Subcutaneous abdominal adipose tissue (tissue), 5 donors: ENCODE results near the gene DNAAF8.
"Not testable (repeated sequence)": the region's sequence is repeated elsewhere in the genome, so short reads cannot be mapped to it uniquely, and the experiment has no call there.

ENCODE experiments used
- H3K27ac ChIP-seq: one replicate; pipeline ENCODE4 v1.7.0; 2013; ENCODE audit warnings: low read depth, mild to moderate bottlenecking, inconsistent platforms, low read length, moderate library complexity
- H3K27me3 ChIP-seq, 5 donors: one replicate each; pipeline ENCODE4 v1.7.0; 2013; ENCODE audit warnings: low read length in 5 of 5, inconsistent platforms in 1 of 5; ENCODE audit not compliant: control insufficient read depth in 5 of 5, insufficient read depth in 4 of 5
- H3K36me3 ChIP-seq, 5 donors: one replicate each; pipeline ENCODE4 v1.7.0; 2013; ENCODE audit warnings: low read length in 5 of 5; ENCODE audit not compliant: control insufficient read depth in 5 of 5, insufficient read depth in 5 of 5
- H3K4me1 ChIP-seq, 5 donors: one replicate each; pipeline ENCODE4 v1.7.0; 2013; ENCODE audit warnings: low read length in 5 of 5, mild to moderate bottlenecking in 3 of 5, moderate library complexity in 1 of 5; ENCODE audit not compliant: control insufficient read depth in 5 of 5, insufficient read depth in 5 of 5
- H3K4me3 ChIP-seq, 5 donors: one replicate each; pipeline ENCODE4 v1.7.0; 2013; ENCODE audit warnings: low read length in 5 of 5, low read depth in 1 of 5
- H3K9ac ChIP-seq, 5 donors: one replicate each; pipeline ENCODE4 v1.7.0; 2013; ENCODE audit warnings: low read length in 5 of 5, mild to moderate bottlenecking in 4 of 5, moderate library complexity in 3 of 5
- H3K9me3 ChIP-seq, 5 donors: one replicate each; pipeline ENCODE4 v1.7.0; 2013; ENCODE audit warnings: low read length in 5 of 5; ENCODE audit not compliant: control insufficient read depth in 5 of 5
- donor health status: healthy.
- donor health status: healthy.
- donor health status: healthy.
- donor health status: healthy.
- donor health status: healthy.

DNAAF8 gene

GRCh38 chr16:4776141-4776705, 41.9 kb downstream of the DNAAF8 start:
- H3K9ac ChIP-seq, result no peak overlapping the region
- no peak overlapping the region for H3K27ac ChIP-seq
- no peaks in the 10 kb centered on the region for H3K36me3 ChIP-seq
- peaks cover 0 to 3% (median 0%) of the 10 kb centered on the region in 5 donors for H3K27me3 ChIP-seq
- no peaks in the 10 kb centered on the region for H3K4me1 ChIP-seq
- no peaks in the 10 kb centered on the region for H3K9me3 ChIP-seq
- H3K4me3 ChIP-seq, result no peak overlapping the region

GRCh38 chr16:4777339-4778049, 43.2 kb downstream of the DNAAF8 start:
- H3K27me3 ChIP-seq, result peaks cover 0 to 3% (median 0%) of the 10 kb centered on the region in 5 donors
- H3K4me1 ChIP-seq, result no peaks in the 10 kb centered on the region
- H3K4me3 ChIP-seq, result no peak overlapping the region
- H3K36me3 ChIP-seq, result no peaks in the 10 kb centered on the region
- no peaks in the 10 kb centered on the region for H3K9me3 ChIP-seq
- no peak overlapping the region for H3K9ac ChIP-seq
- H3K27ac ChIP-seq, result no peak overlapping the region

- Histone ChIP-seq H3K27ac (no peak overlapping the region), H3K4me3 (no peak overlapping the region)
Measured at GRCh38 chr16:4778050-4778392, 43.7 kb downstream of the DNAAF8 start.

GRCh38 chr16:4780235-4780634, 45.9 kb downstream of the DNAAF8 start:
- no peaks in the 10 kb centered on the region for H3K36me3 ChIP-seq
- H3K4me1 ChIP-seq, result no peaks in the 10 kb centered on the region
- H3K4me3 ChIP-seq, result no peak overlapping the region
- H3K27me3 ChIP-seq, result peaks cover 0 to 3% (median 0%) of the 10 kb centered on the region in 5 donors
- no peak overlapping the region for H3K27ac ChIP-seq
- no peak overlapping the region for H3K9ac ChIP-seq
- no peaks in the 10 kb centered on the region for H3K9me3 ChIP-seq

More at GRCh38 chr16:4778050-4778392, 43.7 kb downstream of the DNAAF8 start:
- no peaks in the 10 kb centered on the region for H3K36me3 ChIP-seq
- H3K27me3 ChIP-seq, result peaks cover 0 to 3% (median 0%) of the 10 kb centered on the region in 5 donors
- H3K9ac ChIP-seq, result no peak overlapping the region
- no peaks in the 10 kb centered on the region for H3K9me3 ChIP-seq
- no peaks in the 10 kb centered on the region for H3K4me1 ChIP-seq

- H3K4me1 ChIP-seq, result no peaks in the 10 kb centered on the region
- H3K4me3 ChIP-seq, result no peak overlapping the region
- H3K9ac ChIP-seq, result no peak overlapping the region
- no peak overlapping the region for H3K27ac ChIP-seq
- no peaks in the 10 kb centered on the region for H3K9me3 ChIP-seq
- H3K27me3 ChIP-seq, result peaks cover 0 to 2% (median 0%) of the 10 kb centered on the region in 5 donors
- H3K36me3 ChIP-seq, result no peaks in the 10 kb centered on the region
Measured at GRCh38 chr16:4783251-4783950, 49.1 kb downstream of the DNAAF8 start.

GRCh38 chr16:4783951-4784336, 49.6 kb downstream of the DNAAF8 start:
- Histone ChIP-seq H3K9me3 (no peaks in the 10 kb centered on the region), H3K4me3 (no peak overlapping the region)

GRCh38 chr16:4784444-4784987, 50.2 kb downstream of the DNAAF8 start:
- not testable (repeated sequence) for H3K36me3 ChIP-seq, H3K27ac ChIP-seq

More at GRCh38 chr16:4783951-4784336, 49.6 kb downstream of the DNAAF8 start:
- peaks cover 0 to 2% (median 0%) of the 10 kb centered on the region in 5 donors for H3K27me3 ChIP-seq
- H3K9ac ChIP-seq, result no peak overlapping the region
- H3K36me3 ChIP-seq, result no peaks in the 10 kb centered on the region
- H3K27ac ChIP-seq, result no peak overlapping the region
- no peaks in the 10 kb centered on the region for H3K4me1 ChIP-seq

GRCh38 chr16:4785758-4786433, 51.6 kb downstream of the DNAAF8 start:
- H3K9me3 ChIP-seq, result no peaks in the 10 kb centered on the region
- H3K9ac ChIP-seq, result no peak overlapping the region
- no peak overlapping the region for H3K27ac ChIP-seq
- no peaks in the 10 kb centered on the region for H3K36me3 ChIP-seq
- H3K27me3 ChIP-seq, result peaks cover 0 to 2% (median 0%) of the 10 kb centered on the region in 5 donors
- no peak overlapping the region for H3K4me3 ChIP-seq
- no peaks in the 10 kb centered on the region for H3K4me1 ChIP-seq

More at GRCh38 chr16:4784444-4784987, 50.2 kb downstream of the DNAAF8 start:
- not testable (repeated sequence) for H3K9ac ChIP-seq, H3K9me3 ChIP-seq, H3K27me3 ChIP-seq, H3K4me3 ChIP-seq, H3K4me1 ChIP-seq

GRCh38 chr16:4787068-4787467, 52.7 kb downstream of the DNAAF8 start:
- Histone ChIP-seq H3K27ac (no peak overlapping the region), H3K4me1 (no peaks in the 10 kb centered on the region), H3K4me3 (no peak overlapping the region), H3K9me3 (no peaks in the 10 kb centered on the region), H3K27me3 (peaks cover 0 to 2% (median 0%) of the 10 kb centered on the region in 5 donors), H3K36me3 (no peaks in the 10 kb centered on the region), H3K9ac (no peak overlapping the region)
